OCI-LY3 (cell line): ENCODE measurements around the gene ACSBG1.

Source experiments
- EZH2phosphoT487 ChIP-seq: fragments of 200-600 bp; shearing (Covaris generic); IDR thresholded peaks from 2 replicates; pipeline ENCODE4 v1.6.1; 2018; ENCODE audit warnings: antibody characterized with exemption, mixed run types, low read depth
- TF ChIP-seq, protein P1 (sequence below): fragments of 200-600, 300-600 bp; sonication (generic); IDR thresholded peaks from 2 replicates; pipeline ENCODE4 v1.5.1; 2014; ENCODE audit warnings: antibody characterized with exemption, low read length, low read depth

DNA sequence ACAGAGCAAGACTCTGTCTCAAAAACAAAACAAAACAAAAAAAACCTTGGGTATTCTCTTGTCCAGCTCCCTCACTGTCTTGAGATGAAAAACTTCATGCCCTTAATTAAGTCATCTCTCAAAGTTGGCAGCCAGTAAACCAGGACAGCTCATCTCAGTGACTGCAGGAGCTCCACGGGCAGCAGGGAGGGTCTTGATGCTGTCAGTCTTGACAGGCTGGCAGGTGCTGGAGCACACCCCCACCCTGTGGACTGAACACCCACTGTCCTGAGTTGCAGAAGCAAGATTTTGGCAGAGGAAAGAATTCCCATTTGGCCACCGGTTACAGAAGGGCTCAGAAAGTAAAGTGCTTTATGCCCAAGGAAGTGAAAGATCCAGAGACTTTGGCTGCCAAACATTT, 38.0 kb upstream of the ACSBG1 start:
- TF ChIP-seq, protein P1, sequence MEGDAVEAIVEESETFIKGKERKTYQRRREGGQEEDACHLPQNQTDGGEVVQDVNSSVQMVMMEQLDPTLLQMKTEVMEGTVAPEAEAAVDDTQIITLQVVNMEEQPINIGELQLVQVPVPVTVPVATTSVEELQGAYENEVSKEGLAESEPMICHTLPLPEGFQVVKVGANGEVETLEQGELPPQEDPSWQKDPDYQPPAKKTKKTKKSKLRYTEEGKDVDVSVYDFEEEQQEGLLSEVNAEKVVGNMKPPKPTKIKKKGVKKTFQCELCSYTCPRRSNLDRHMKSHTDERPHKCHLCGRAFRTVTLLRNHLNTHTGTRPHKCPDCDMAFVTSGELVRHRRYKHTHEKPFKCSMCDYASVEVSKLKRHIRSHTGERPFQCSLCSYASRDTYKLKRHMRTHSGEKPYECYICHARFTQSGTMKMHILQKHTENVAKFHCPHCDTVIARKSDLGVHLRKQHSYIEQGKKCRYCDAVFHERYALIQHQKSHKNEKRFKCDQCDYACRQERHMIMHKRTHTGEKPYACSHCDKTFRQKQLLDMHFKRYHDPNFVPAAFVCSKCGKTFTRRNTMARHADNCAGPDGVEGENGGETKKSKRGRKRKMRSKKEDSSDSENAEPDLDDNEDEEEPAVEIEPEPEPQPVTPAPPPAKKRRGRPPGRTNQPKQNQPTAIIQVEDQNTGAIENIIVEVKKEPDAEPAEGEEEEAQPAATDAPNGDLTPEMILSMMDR, result no peak
- TF ChIP-seq EZH2phosphoT487, result no peak
